NCI-H1092 treated with DMSO at 0.1 percent for 48 hours (cell line): Measurements from ENCODE around the gene TNN.
"Not testable (repeated sequence)": the region's sequence is repeated elsewhere in the genome, so short reads cannot be mapped to it uniquely, and the experiment has no call there.

Experiments used
- DNase-seq: peaks from one replicate; lab custom pipeline; 2025; lab: John Stamatoyannopoulos, UW

Gene TNN

DNA sequence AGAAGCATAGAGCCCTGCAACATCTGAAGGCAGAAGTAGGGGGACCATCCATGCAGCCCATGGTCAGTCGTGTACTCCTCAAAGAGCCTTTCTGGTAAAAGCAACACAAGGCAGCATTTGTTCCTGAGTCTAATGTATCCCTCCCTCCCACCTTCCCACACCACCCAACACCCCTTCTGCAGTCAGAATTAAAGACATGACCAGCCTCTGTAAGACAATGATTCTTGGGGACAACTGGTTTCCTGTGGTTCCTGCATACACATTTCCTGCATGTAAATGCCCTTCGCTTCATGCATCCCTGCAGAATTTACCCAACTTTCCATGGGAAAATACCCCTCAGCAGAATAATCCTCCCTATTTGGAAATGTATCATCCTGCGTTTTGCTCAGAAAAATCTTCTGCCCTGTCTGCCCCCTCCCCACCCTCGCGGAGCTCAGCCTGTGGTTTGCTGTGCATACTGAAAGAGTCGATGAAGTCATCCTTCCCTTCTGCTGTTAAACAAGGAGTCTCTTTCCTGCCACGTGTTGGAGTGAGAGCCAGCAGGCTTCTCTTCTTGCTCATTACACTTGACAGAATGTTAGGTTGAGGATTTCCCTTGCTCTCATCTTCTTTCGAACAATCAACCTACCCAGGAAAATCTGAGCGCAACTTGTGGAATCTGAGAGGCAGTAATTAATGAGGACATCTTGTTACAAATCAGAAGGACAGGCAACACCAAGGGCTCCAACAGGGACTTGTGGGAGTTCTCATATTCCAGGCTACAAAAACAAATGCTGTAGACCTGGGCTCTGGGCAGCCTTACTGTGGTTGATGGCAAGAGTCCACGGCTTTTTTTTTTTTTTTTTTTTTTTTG, 4.7 kb downstream of the TNN start:
- DNase-seq, result no peak

DNA sequence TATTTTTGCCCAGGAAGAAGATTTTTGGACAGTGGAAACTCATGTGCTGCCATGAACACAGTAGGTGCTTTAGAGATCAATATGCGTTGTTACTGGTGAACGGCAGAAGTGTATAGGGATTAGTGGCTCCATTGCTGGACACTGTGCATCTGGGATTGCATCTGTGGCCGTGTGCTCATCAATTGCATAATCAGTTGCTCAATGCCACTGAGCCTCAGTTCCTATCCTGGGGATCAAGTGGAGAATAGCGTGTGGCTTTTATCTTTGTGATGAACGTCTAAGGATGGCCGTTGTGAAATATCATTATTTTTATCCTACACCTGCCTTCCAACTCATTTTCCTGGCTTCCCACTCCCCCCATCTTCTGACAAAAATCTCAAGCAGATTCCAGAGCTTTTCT, 5.4 kb downstream of the TNN start:
- no peak for DNase-seq

GRCh38 chr1:175073633-175074032, 6.0 kb downstream of the TNN start:
- DNase-seq, result no peak

DNA sequence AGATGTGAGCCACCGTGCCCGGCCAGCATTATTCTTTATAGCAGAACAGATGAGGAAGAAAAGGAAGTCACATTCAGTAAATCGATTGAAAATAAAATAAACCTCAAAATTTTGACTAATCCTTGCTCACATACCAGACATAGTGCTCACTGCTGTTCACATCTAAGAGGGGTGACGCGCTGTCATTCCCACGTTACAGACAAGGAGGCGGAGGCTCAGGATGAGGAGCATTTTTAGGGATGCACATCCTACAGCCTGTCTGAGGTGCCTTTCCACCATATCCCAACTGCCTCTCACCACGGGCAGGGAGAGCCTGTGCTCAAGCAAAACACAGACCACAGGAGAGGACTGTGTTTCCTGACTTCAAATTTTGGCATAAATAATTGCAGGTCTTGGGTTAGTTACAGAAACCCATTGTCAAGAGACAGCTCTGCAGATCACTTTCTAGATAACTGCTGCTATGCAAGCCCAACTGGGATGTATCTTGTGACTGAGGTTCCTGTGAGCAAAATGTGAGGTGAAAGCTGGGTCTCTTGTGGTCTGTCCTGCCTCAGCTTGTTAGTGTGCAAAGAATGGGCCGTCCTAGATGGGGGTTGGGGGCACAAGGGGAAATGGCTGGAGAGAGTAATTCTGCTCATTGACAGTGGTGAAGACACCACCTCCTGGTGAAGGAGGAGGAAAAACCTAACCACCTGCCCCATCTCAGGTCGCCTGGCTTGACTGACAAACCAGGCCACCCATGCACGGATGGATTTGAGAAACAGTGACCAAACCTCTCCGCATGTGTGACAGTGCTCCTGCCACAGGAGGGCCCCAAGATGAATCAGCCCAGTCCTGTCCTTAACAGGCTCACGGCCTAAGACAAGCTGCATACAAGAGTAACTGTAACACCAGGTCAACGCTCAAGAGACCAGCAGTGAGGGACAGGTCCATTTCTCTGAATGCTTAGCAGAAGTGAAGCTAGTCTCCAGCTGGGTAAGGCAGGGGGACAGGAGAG, 8.2 kb downstream of the TNN start:
- no peak for DNase-seq

GRCh38 chr1:175077356-175078030, 9.9 kb downstream of the TNN start:
- DNase-seq, result no peak

- no peak for DNase-seq
These were observed 11.0 kb downstream of the TNN start for GRCh38 chr1:175078629-175079028.

- no peak for DNase-seq
These were observed 11.7 kb downstream of the TNN start for GRCh38 chr1:175079338-175079737.

GRCh38 chr1:175080030-175080429, 12.4 kb downstream of the TNN start:
- DNase-seq, result no peak

- DNase-seq, result no peak
These were observed 14.3 kb downstream of the TNN start for GRCh38 chr1:175081983-175082382.

GRCh38 chr1:175088525-175088951, 20.9 kb downstream of the TNN start:
- no peak for DNase-seq

GRCh38 chr1:175089136-175089718, 21.6 kb downstream of the TNN start:
- DNase-seq, result no peak

- no peak for DNase-seq
These were observed 23.1 kb downstream of the TNN start for GRCh38 chr1:175090780-175091179.

- no peak for DNase-seq
These were observed 27.0 kb downstream of the TNN start for GRCh38 chr1:175094626-175095025.

- DNase-seq, result no peak
These were observed 27.4 kb downstream of the TNN start for GRCh38 chr1:175095069-175095468.

DNA sequence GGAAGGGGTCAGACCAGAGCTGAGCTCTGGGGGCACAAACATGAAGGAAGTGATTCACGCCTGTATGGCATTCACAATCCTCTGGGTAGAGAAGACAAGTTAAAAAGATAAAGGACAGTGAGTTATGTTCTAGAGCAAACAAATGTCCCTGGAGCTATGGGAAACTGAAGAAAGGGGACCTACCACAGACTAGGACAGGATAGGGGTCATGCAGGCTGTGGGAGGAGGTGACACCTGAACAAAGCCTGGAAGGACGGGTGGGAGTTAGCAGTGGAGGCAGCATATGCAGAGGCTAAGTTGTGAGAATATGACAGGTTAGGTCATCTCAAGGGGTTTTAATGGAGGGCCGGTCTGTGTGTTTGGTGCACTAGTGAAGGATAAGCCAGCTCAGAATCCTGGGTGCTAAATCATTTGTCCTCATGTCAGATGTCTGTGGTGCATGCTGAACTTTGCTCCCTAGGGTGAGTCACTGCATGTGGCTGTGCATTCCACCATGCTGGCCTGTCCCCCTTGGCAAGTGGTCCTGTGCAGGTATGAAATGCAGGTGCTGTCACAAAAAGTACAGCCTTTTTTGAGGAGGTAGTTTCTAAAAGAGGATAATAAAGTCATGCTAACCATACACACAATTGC, 28.5 kb downstream of the TNN start:
- no peak for DNase-seq

DNA sequence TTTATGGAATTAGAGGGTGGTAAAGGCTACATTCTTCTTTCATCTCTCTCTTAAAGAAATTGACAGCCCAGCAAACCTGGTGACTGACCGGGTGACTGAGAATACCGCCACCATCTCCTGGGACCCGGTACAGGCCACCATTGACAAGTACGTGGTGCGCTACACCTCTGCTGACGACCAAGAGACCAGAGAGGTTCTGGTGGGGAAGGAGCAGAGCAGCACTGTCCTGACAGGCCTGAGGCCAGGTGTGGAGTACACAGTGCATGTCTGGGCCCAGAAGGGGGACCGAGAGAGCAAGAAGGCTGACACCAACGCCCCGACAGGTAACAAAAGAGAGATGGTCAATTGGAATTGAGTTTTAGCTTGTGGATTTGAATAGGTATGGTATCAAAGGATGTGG, 29.7 kb downstream of the TNN start:
- DNase-seq, result no peak

DNA sequence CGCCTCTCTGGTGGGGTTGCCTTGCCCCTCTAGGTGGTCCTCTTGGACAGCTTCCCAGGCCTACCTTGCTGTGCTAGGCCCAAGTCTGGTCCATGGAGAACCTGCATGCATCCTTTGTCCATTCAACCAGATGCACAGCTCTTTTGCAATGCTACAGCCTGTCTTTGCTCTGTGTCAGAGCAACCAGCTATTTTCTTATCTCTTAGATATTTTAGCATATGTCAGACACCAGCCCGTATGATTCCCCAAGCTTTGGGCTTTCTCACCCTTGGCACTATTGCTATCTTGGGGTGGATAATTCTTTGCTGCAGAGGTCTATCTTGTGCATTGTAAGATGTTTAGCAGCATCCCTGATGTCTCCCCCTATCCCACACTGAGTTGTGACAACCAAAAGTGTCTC, 32.3 kb downstream of the TNN start:
- DNase-seq, result no peak

- not testable (repeated sequence) for DNase-seq
These were observed 34.5 kb downstream of the TNN start for GRCh38 chr1:175102166-175102565.

DNA sequence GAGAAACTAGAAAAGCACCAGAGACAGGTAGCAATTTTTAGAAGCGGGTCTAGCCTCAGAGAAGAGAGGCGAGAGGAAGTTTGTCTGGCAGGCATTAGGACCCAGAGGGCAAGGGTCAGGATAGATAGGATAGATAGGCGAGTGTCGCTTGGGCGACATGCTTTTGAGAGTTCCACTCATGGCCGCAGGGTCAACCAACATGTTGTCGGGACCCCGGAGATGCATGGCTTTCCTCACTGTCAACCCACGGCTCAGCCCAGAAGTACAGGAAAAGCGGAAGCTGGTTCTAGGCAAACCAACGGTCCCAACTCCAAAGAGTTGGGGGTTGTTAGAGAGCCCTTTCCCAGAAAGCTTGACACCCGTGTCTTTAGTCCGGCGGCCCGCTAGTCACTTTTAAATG, 38.9 kb downstream of the TNN start:
- not testable (repeated sequence) for DNase-seq

GRCh38 chr1:175108331-175108820, 40.7 kb downstream of the TNN start:
- DNase-seq, result not testable (repeated sequence)

DNA sequence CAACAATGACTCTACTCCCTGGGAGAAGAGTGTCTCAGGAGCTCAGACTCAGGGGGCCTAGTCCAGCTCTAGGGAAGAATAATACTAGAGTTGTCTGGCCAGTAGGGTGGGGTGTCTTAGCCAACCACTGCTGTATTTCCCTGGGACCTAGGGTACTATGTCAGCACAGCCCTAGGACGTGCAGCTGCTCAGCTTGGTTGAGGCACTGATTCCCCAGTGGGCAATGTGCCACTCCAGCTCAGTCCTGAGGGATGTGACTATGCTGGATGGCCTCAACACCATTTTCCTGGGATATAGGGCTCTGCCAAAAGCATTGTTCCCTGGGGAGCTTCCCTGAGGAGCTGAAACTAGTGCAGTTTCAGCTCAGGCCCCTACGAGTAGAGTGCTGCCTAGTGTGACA, 47.4 kb downstream of the TNN start:
- DNase-seq, result no peak
